AG10803 (cell line): Measurements from ENCODE around the gene SLC37A1.

Experiments
- DNase-seq: peaks from one replicate; pipeline ENCODE4 v3.0.0; 2010; ENCODE audit warnings: low read depth
- H3K4me3 ChIP-seq: 2 replicates; pipeline ENCODE4 v1.5.1; 2011; ENCODE audit warnings: mild to moderate bottlenecking, low read length, control low read depth
- TF ChIP-seq, protein P1 (sequence below): conservative IDR thresholded peaks from 2 replicates; pipeline ENCODE4 v1.5.1; 2011; ENCODE audit warnings: mild to moderate bottlenecking, low read length, control low read depth, inconsistent platforms

SLC37A1 gene

GRCh38 chr21:42565206-42565810 lies 51.7 kb downstream of the SLC37A1 start:
- no peak overlapping the region for H3K4me3 ChIP-seq
- TF ChIP-seq, protein P1, sequence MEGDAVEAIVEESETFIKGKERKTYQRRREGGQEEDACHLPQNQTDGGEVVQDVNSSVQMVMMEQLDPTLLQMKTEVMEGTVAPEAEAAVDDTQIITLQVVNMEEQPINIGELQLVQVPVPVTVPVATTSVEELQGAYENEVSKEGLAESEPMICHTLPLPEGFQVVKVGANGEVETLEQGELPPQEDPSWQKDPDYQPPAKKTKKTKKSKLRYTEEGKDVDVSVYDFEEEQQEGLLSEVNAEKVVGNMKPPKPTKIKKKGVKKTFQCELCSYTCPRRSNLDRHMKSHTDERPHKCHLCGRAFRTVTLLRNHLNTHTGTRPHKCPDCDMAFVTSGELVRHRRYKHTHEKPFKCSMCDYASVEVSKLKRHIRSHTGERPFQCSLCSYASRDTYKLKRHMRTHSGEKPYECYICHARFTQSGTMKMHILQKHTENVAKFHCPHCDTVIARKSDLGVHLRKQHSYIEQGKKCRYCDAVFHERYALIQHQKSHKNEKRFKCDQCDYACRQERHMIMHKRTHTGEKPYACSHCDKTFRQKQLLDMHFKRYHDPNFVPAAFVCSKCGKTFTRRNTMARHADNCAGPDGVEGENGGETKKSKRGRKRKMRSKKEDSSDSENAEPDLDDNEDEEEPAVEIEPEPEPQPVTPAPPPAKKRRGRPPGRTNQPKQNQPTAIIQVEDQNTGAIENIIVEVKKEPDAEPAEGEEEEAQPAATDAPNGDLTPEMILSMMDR: no peak
- DNase-seq: no peak

DNA sequence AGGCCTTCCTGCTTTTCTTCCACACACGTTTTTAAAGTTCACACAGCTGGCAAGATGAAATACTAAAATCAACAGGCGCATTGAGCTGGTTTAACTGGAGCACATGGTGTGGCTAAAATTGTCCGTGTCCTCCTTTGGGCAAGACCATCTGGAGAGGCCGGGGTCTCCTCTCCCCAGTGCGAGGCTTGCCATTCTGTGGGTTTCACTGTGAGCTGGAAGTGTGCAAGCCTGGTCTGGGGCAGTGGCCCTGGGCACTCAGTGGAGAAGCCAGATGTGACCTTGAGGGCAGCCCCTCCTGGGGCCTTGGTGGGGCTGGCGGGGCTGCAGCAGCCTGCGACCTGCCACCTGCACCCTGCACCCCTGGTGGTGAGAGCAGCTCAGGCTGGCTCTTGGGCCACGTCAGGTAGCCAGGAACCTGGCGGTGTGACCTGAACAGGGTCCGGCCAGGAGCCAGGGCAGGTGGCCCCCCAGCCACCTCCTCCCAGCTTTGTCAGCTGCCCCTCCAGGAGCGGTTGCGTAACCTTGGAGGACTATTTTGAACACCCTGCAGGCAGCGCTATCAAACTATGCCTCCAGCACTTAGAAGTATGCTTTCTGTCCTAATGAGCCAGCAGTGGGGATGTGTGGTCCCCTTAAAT lies 52.4 kb downstream of the SLC37A1 start:
- no peak for DNase-seq
- TF ChIP-seq, protein P1: no peak
- no peak overlapping the region for H3K4me3 ChIP-seq

- H3K4me3 ChIP-seq: no peak overlapping the region
- no peak for DNase-seq
- TF ChIP-seq, protein P1: no peak
Measured at GRCh38 chr21:42566524-42567213, 53.0 kb downstream of the SLC37A1 start.

DNA sequence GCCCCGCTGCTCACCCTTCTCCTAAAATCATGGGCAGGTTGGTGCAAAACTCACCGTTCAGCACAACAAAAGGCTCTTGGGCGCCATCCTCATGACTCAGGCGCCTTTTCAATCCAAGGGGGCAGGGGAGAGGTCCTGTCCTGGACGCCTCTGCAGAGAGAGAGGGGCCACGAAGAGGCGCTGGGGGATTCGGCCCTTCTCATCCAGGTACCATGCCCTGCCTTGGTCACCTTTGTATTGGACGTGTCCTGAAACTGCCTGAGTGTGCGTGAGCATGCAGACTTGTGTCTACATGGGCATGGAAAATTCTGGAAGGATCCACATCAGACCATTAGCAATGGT lies 53.5 kb downstream of the SLC37A1 start:
- TF ChIP-seq, protein P1: no peak
- no peak overlapping the region for H3K4me3 ChIP-seq
- DNase-seq: no peak

DNA sequence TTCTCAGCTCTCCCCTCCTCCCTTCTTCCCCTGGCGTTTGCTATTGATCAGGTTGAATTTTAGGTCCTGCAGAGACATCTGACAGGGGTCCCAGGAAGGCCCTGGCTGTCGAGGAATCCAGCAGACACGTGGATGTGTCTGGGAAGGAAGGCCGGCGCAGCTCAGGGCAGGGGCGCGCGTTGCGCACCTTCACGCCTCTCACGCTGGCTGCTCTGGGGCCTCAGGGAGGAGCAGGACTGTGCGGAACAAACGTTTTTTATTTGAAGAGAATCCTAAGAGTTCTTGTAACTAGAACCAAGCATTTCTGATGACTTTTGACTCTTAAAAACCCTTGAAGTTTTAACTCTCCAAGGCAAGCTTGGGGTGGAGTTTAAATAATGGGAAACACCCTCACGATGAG lies 54.2 kb downstream of the SLC37A1 start:
- DNase-seq: no peak
- no peak overlapping the region for H3K4me3 ChIP-seq
- TF ChIP-seq, protein P1: no peak

DNA sequence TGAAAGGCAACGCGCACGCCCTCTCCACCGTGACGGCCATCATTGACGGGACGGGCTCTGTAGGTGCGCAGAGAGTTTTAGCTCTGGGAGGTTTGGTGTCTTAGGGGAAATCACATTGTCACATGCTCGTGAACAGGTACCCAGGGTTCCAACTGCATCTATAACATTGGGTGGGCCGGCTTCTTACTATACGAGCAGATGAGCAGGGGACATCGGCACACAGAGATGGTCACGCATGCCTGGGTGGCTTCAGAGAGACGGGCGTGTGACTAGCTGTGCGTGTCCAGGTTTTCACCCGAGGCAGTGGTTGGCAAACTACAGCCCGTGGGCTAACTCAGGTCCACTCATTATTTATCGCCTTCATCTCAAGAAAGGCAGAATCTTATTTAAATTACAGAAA lies 54.7 kb downstream of the SLC37A1 start:
- H3K4me3 ChIP-seq: no peak overlapping the region
- TF ChIP-seq, protein P1: no peak
- no peak for DNase-seq
